ENCODE results near the gene UBALD1.
"Not testable (repeated sequence)": the region's sequence is repeated elsewhere in the genome, so short reads cannot be mapped to it uniquely, and the experiment has no call there.

Gene UBALD1

DNA sequence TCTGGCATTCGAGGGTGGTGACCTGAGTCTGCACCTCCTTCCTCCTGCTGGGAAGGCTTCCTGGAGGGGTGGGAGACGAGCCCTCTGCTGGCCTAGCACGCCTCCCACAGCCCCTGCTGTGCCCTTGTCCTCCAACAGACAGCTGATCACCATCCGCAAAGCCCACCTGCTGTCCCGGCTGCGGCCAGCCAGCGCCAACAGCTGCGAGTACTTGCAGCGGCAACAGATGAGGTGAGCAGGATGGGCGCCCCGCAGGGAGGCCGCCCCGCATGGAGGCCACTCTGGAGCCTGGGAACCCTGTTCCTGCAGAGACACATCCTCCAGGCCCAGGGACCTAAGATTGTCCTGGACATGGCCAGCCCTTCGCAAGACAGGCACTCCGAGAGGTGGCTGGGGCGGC lies 21.6 kb downstream of the UBALD1 start:
- DNase-seq, result no peak

- DNase-seq, result no peak
Observed at GRCh38 chr16:4591706-4592470, 22.8 kb downstream of the UBALD1 start.

- DNase-seq, result no peak
Observed at GRCh38 chr16:4591191-4591590, 23.5 kb downstream of the UBALD1 start.

- no peak for DNase-seq
Observed at GRCh38 chr16:4588961-4589360, 25.7 kb downstream of the UBALD1 start.

- DNase-seq, result no peak
Observed at GRCh38 chr16:4588386-4588785, 26.3 kb downstream of the UBALD1 start.

DNA sequence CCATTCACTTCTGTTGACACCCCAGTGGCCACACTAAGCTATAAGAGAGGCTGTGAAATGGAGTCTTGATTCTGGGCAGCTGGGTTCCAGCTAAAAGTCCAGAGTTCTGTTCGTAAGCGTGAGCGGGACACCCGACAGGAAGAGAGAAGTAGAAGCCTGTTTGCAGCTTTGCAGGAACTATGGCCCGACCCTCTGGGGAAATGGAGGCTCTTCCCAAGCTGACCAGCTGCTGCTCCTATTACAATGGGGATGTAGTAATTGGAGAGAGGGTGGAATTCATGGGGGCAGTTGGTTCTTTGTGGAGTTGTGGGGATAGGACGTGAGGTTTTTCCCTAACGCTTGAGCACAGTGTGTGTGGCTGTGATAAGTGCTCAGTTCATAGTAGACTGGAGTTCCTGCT lies 28.4 kb downstream of the UBALD1 start:
- no peak for DNase-seq

DNA sequence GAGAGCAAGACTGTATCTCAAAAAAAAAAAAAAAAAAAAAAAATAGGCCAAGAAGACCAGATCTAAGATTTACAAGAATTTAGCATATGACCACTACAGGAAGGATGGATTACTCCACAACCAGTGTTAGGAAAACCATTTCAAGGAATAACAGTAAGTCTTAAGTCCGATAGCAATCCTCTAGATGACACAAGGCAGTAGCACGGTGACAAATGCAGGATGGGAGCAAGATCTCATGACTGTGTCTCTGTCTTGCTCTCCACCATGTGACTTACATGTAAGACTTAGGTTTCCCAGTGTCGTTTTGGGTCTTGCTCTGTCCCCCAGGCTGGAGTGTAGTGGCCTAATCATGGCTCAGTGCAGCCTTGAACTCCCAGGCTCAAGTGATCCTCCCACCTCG lies 30.8 kb downstream of the UBALD1 start:
- no peak for DNase-seq

DNA sequence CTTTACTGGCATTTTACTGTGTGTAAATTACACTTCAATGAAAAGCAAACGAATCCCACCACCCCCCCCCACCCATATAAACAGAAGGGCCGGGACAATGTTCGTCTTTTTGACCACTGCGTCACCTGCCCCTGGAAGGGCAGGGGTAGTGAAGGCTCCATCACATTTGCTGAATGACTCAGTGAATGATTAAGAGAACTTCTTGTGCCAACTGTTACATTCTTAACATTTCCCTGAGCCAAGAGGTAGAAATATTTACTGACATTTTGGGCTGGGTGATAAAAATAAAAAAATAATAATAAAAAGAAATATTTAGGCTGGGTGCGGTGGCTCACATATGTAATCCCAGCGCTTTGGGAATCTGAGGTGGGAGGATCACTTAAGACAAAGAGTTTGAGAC lies 34.4 kb downstream of the UBALD1 start:
- DNase-seq, result no peak

DNA sequence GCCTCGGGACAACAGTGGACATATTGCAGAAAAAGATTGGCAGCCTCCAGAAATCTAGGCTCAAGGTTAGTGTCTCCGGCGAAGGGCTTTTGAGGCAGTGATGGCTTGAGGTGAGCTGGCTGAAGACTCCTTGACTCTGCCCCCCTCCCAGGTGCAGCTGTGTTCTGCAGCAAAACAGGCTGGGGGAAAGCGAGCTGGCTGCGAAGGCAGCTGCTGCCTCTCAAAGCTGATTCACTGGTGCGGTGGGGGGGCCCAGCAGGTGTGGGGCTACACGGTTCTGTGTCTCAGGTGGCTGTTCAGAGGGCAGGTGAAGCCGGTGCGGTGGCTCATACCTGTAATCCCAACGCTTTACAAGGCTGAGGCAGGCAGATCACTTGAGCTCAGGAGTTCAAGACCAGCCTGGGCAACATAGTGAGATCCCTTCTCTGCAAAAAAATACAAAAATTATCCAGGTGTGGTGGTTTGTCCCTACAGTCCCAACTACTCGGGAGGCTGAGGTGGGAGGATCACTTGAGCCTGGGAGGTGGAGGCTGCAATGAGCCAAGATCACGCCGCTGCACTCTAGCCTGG lies 35.6 kb downstream of the UBALD1 start:
- DNase-seq, result no peak

- DNase-seq, result no peak
Observed at GRCh38 chr16:4576008-4576407, 38.7 kb downstream of the UBALD1 start.

DNA sequence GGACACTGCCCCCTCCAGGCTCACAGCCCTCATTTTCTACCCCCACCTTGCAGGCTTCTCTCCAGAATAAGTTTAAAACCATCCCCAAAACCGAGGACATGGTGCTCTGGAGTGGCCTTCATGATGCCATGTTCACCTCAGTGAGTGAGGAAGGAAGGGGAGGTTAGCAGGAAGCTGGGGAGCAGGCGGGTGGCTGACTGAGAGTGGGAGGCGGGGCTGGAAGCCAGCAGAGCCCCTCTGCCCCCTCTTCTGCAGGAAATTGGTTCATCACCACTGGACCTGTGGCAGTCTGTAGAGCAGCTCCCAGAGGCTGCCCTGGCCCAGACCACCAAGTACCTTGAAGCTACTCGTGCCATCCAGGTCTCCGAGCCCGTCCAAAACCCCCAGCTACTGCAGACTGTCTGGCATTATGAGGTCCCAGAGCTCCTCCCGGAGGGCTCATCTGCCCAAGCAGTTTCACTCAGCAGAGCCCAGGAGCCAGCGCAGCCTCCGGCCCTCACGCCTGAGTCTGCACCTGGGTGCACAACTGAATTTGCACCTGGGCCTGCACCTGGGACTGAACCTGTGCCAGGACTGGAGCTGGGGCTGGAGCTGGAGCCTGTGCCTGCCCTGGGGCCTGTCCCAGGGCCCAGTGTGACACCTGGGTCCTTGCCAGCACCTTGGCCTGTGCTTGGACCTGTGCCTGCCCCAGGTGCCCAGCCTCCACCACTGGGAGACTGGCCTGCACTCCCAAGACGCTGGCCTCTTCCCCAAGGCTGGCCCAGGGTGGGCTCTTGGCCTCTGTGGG lies 39.6 kb downstream of the UBALD1 start:
- no peak for DNase-seq

DNA sequence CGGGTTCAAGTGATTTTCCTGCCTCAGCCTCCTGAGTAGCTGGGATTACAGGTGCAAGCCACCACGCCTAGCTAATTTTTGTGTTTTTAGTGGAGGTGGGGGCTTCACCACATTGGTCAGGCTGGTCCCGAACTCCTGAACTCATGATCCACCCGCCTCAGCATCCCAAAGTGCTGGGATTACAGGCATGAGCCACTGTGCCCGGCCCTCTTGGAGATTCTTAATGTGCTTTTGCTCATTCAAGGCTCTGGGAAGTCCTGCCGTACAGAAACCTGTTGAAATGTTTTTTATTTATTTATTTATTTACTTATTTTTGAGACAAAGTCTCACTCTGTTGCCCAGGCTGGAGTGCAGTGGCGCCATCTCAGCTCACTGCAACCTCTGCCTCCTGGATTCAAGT lies 40.8 kb downstream of the UBALD1 start:
- not testable (repeated sequence) for DNase-seq

DNA sequence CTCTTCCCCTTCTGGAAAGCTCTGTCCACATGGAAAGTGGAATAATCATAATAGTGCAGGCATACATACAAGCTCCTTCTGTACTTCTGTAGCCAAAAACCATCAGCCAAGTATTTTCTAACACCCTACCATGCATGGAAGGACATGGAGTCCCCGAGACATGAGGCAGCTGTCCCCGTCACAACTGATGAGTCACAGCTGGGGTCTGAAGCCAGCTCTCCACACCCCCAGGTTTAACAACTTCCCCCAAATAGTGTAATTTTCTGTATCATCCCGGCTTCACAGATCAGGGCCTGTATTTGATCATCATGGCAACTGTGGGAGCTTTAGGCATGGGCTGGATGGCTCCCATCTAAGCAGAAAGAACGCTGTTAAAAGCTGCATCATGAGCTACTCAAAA lies 42.0 kb downstream of the UBALD1 start:
- DNase-seq, result peak in 1 of 2 donors; percentile 18

- DNase-seq, result no peak
Observed at GRCh38 chr16:4570688-4571321, 43.9 kb downstream of the UBALD1 start.

DNA sequence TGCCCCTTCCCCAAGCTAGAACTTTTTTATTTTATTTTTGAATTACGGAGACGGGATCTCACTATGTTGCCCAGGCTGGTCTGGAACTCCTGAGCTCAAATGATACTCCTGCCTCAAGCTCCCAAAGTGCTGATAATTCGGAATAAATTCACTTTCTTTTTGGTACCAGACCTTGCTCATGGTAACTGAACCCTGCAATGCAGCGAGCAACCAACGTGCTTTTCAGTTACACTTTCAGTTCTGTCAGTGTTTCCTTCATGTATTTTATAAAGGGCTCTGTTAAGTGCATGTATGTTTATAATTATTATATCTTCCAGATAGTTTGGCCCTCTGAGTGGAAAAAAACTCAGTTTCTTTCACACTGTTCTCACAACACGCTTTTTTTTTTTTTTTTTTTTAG lies 44.6 kb downstream of the UBALD1 start:
- no peak for DNase-seq

DNA sequence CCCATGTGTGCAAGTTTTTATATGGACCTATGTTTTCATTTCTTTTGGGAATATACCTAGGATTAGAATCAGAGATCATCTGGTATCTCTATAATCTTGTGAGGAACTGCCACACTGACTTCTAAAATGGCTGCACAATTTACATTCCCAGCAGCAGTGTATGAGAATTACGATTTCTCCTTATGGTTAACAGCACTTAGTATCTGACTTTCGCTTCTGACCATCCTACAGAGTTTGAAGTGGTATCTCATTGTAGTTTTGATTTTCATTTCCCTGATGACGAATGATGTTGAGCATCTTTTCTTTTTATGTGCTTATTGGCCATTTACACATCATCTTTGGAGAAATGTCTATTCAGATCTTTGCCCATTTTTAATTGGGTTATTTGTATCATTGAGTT lies 48.5 kb downstream of the UBALD1 start:
- DNase-seq, result no peak

GRCh38 chr16:4564661-4565267 lies 49.9 kb downstream of the UBALD1 start:
- DNase-seq, result no peak

- DNase-seq, result peak; percentile 33 to 61
Observed at GRCh38 chr16:4561596-4561995, 53.1 kb downstream of the UBALD1 start.
